Measurements from ENCODE around the gene RALB. TPM values are rescaled to one million over a fixed set of nuclear protein-coding genes. Genes with fewer than 3 reads are reported as not detected.

Gene RALB
- total RNA-seq, 4 donors from 2014 or later = 18.9 to 81.0 (median 59.4) TPM

DNA sequence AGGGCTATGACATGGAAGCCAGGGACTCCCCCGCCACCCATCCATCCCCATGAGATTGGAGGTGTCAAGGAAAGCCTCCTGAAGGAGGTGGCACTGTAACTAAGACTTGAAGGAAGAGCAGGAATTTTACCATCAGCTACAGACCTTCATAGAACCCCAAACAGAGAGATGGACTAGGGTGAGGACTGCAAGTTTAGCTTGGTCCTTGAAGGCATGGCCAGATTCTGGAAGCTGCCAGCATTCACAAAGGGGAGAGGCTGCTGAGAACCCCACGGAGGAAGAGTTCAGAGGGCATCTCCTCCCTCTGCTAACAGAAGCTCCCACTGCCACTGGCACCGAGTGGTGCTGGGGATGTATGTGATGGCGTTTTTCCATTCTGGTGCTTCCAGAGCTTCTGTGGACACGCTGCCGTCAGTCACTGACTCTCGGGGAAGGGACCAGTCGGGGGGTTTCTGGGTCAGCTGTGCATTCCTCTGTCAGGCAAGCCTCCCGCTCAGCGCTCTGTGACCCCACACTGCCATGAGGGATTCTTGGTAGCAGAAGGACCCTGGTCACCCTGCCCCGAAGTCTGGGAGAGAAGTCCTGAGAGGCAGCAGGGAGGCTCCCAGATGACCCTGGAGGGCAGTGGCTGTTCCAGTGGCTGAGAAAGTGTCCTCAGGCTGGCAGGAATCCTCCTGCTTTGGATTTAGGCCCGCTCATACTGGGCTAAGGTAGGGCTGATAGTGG, 47.5 kb upstream of the RALB start:
- WGBS, 2 donors (ENCODE audit: low coverage in 1 of 2) = 90% methylated on average over 12 of the region's 12 CpGs; no CpG with 5 or more reads in 1 of the 2 donors
- Histone ChIP-seq H3K27ac (peak overlapping the region in 1 of 4 donors; percentile 41), H3K4me3 (no peak overlapping the region), H3K27me3 (no peaks in the 10 kb centered on the region), H3K4me1 (peaks cover 0 to 4% (median 0%) of the 10 kb centered on the region in 4 donors), H3K9me3 (no peaks in the 10 kb centered on the region), H3K36me3 (no peaks in the 10 kb centered on the region)
- intact Hi-C loops (cut with DNase I; ENCODE audit: low total_unique reads) = no loop called here
- TF ChIP-seq, protein P1, sequence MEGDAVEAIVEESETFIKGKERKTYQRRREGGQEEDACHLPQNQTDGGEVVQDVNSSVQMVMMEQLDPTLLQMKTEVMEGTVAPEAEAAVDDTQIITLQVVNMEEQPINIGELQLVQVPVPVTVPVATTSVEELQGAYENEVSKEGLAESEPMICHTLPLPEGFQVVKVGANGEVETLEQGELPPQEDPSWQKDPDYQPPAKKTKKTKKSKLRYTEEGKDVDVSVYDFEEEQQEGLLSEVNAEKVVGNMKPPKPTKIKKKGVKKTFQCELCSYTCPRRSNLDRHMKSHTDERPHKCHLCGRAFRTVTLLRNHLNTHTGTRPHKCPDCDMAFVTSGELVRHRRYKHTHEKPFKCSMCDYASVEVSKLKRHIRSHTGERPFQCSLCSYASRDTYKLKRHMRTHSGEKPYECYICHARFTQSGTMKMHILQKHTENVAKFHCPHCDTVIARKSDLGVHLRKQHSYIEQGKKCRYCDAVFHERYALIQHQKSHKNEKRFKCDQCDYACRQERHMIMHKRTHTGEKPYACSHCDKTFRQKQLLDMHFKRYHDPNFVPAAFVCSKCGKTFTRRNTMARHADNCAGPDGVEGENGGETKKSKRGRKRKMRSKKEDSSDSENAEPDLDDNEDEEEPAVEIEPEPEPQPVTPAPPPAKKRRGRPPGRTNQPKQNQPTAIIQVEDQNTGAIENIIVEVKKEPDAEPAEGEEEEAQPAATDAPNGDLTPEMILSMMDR (IDR thresholded peaks at IDR 0.05) = no peak
- TF ChIP-seq EP300 (IDR thresholded peaks at IDR 0.05; ENCODE audit: low read depth) = no peak
- TF ChIP-seq POLR2AphosphoS5 (IDR thresholded peaks at IDR 0.05) = no peak
- in situ Hi-C loops (cut with MboI; ENCODE audit: low pct_ligation_motif_present in 1 of 4, low pct_unique_long_range_greater_than_20kb in 1 of 4, low sequenced_read_pairs in 3 of 4) = no loop called here
- no peak for DNase-seq

DNA sequence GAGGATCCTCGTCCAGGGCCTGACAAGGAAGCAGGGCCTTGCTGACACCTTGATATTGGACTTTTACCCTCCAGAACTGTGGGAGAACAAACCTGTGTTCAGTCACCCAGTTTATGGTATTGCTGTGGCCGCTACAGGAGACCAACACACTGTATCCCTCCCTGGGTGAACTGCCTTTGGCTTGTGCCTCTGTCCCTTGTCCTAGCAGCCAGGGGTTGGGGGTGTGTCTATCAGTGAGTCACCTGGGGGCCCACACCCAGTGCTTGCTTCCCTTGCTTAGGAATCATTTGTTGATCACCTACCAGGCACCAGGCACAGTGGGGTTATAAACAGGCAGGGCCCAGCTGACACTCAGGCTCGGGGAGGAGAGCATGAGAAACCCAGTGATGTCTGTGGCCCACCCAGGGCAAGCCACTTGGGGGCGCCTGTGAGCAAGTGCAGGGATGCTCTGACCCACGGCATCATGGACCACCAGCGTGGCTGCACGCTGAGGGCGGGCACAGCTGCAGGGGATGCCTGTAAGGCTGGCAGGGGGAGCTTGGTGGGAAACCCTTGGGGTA, 46.5 kb upstream of the RALB start:
- TF ChIP-seq EP300 (IDR thresholded peaks at IDR 0.05; ENCODE audit: low read depth) (no peak), POLR2A (IDR thresholded peaks at IDR 0.05) (no peak), POLR2AphosphoS5 (IDR thresholded peaks at IDR 0.05) (peak in 1 of 3 donors; percentile 41)
- TF ChIP-seq, protein P1 (IDR thresholded peaks at IDR 0.05) = peak; percentile 25 to 43 (median 37)
- H3K36me3 ChIP-seq = no peaks in the 10 kb centered on the region
- no peak overlapping the region for H3K4me3 ChIP-seq
- no peaks in the 10 kb centered on the region for H3K27me3 ChIP-seq
- H3K4me1 ChIP-seq = peaks cover 0 to 4% (median 0%) of the 10 kb centered on the region in 4 donors
- peak; percentile 67 for DNase-seq
- intact Hi-C loops (cut with DNase I; ENCODE audit: low total_unique reads) = no loop called here
- in situ Hi-C loops (cut with MboI; ENCODE audit: low pct_ligation_motif_present in 1 of 4, low pct_unique_long_range_greater_than_20kb in 1 of 4, low sequenced_read_pairs in 3 of 4) = no loop called here
- no peaks in the 10 kb centered on the region for H3K9me3 ChIP-seq
- peak overlapping the region in 1 of 4 donors; percentile 41 for H3K27ac ChIP-seq
- WGBS, 2 donors (ENCODE audit: low coverage in 1 of 2) = 64% methylated on average over 8 of the region's 8 CpGs; no CpG with 5 or more reads in 1 of the 2 donors

DNA sequence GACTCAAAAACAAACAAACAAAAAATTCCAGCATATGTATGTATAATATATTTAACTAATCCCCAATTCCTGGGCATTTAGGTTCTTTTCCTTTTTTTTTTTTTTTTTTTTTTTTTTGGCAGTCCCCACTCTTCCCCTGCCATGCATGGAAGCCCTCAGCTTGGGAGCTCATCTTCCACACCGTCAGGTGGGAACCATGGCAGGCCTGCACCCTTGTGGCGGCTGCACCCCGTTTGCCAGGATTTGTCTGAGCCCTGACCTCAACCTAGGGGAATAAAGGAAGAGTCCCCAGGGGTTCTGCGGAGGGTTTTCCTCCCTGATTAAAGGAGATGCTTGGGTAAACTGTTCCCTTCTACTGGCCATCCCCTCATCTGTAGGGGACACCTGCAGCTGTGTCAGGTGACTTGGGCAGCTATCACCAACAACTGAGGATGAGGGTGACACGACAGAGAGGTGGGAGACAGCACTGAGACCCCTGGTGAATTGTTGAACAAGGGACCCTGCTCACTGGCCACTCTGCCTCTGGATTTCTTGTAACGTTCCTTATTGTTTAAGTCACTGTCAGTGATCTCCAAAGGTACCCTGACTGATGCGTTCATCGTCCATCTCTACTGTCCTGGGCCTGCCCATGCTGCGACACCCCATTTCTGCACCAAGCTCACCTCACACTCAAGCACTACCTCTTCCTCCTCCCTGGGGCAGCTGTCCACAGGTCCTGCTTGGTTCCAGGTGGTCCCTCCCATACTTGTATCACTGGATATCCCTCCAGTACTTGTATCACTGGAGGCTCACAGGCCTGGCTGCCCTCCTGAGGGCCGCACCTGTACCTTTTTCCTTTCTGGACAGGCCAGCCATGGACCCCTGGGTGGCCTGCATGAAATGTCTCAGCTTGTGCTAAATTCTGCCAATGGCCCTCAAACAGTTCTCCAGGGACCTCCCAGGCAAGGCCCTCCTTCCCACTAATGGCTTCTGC, 44.0 kb upstream of the RALB start:
- 60 to 97% methylated on average over 1 to 10 of the region's 10 CpGs for WGBS, 2 donors (ENCODE audit: low coverage in 1 of 2)
- in situ Hi-C loops (cut with MboI; ENCODE audit: low pct_ligation_motif_present in 1 of 4, low pct_unique_long_range_greater_than_20kb in 1 of 4, low sequenced_read_pairs in 3 of 4) (no loop called here), intact Hi-C loops (cut with DNase I; ENCODE audit: low total_unique reads) (no loop called here)
- Histone ChIP-seq H3K4me1 (no peaks in the 10 kb centered on the region), H3K4me3 (no peak overlapping the region), H3K27me3 (no peaks in the 10 kb centered on the region), H3K9me3 (no peaks in the 10 kb centered on the region), H3K36me3 (no peaks in the 10 kb centered on the region), H3K27ac (no peak overlapping the region)
- DNase-seq = no peak
- TF ChIP-seq POLR2A (IDR thresholded peaks at IDR 0.05) = no peak
- no peak for TF ChIP-seq EP300 (IDR thresholded peaks at IDR 0.05; ENCODE audit: low read depth)
- TF ChIP-seq POLR2AphosphoS5 (IDR thresholded peaks at IDR 0.05) = no peak
- TF ChIP-seq, protein P1 (IDR thresholded peaks at IDR 0.05) = no peak

All from transverse colon (tissue), 4 donors.